ENCODE results near the gene ITPR1. TPM values are rescaled to one million over a fixed set of nuclear protein-coding genes. Genes with fewer than 3 reads are reported as not detected.

The ITPR1 gene
- total RNA-seq, 1 experiment from 2014 or later, result 8.7 TPM

GRCh38 chr3:4829031-4829394, 335.9 kb downstream of the ITPR1 start:
- ChIA-PET CTCF (no interaction called here), POLR2A (no interaction called here)
- TF ChIP-seq CTCF (IDR thresholded peaks at IDR 0.05), result no peak
- TF ChIP-seq REST (IDR thresholded peaks at IDR 0.05; ENCODE audit: insufficient read depth in 1 of 2, low read depth in 2 of 2, low read length in 1 of 2), result no peak
- TF ChIP-seq POLR2AphosphoS5 (IDR thresholded peaks at IDR 0.05; ENCODE audit: low read depth, low read length), result no peak
- TF ChIP-seq TCF7L2 (IDR thresholded peaks at IDR 0.05; ENCODE audit: low read depth, low read length), result no peak
- no peak for TF ChIP-seq SIN3A (IDR thresholded peaks at IDR 0.05; ENCODE audit: borderline replicate concordance, insufficient read depth, low read depth, low read length)
- H3K4me1 ChIP-seq (ENCODE audit: control insufficient read depth, insufficient read depth, low read length), result peaks cover 13% of the 10 kb centered on the region; the same call in 1 of the 2 replicates
- no peaks in the 10 kb centered on the region for H3K27me3 ChIP-seq (ENCODE audit: control insufficient read depth, insufficient read depth, low read length)
- ATAC-seq, result no peak
- no peaks in the 10 kb centered on the region; the same call in 1 of the 2 replicates for H3K36me3 ChIP-seq (ENCODE audit: control insufficient read depth, insufficient read depth, low read length)
- H3K4me3 ChIP-seq (ENCODE audit: low read depth in 2 of 2, low read length in 2 of 2), result no peak overlapping the region
- intact Hi-C loops (cut with micrococcal nuclease; ENCODE audit: unreplicated experiment), result no loop called here
- H3K9me3 ChIP-seq (ENCODE audit: control insufficient read depth, insufficient read depth, low read depth, low read length), result no peaks in the 10 kb centered on the region
- no peak overlapping the region for H3K27ac ChIP-seq (ENCODE audit: low read length)
- DNase-seq (ENCODE audit: low read depth, low spot score), result no peak
- in situ Hi-C loops (cut with HindIII; ENCODE audit: low pct_unique_long_range_greater_than_20kb, low sequenced_read_pairs), result no loop called here
- no TSS peak for BruUV-seq (replicated peaks)

GRCh38 chr3:4830586-4830914, 337.4 kb downstream of the ITPR1 start:
- H3K9me3 ChIP-seq (ENCODE audit: control insufficient read depth, insufficient read depth, low read depth, low read length), result no peaks in the 10 kb centered on the region
- TF ChIP-seq SIN3A (IDR thresholded peaks at IDR 0.05; ENCODE audit: borderline replicate concordance, insufficient read depth, low read depth, low read length) (no peak), TCF7L2 (IDR thresholded peaks at IDR 0.05; ENCODE audit: low read depth, low read length) (no peak), POLR2AphosphoS5 (IDR thresholded peaks at IDR 0.05; ENCODE audit: low read depth, low read length) (no peak), REST (IDR thresholded peaks at IDR 0.05; ENCODE audit: insufficient read depth in 1 of 2, low read depth in 2 of 2, low read length in 1 of 2) (no peak), CTCF (IDR thresholded peaks at IDR 0.05) (no peak)
- BruUV-seq (replicated peaks), result no TSS peak
- CTCF ChIA-PET, result interaction anchor here (0.6 kb wide), 1 partner anchor 468 kb away, joined by 3 read pairs; no protein-coding TSS in a partner anchor
- H3K4me3 ChIP-seq (ENCODE audit: low read depth in 2 of 2, low read length in 2 of 2), result no peak overlapping the region
- no peaks in the 10 kb centered on the region for H3K27me3 ChIP-seq (ENCODE audit: control insufficient read depth, insufficient read depth, low read length)
- DNase-seq (ENCODE audit: low read depth, low spot score) (no peak), ATAC-seq (no peak)
- POLR2A ChIA-PET, result interaction anchor here (0.6 kb wide), 1 partner anchor 36 kb away, joined by 3 read pairs; no protein-coding TSS in a partner anchor
- H3K27ac ChIP-seq (ENCODE audit: low read length), result peak overlapping the region; percentile 2; the same call in 1 of the 2 replicates
- intact Hi-C loops (cut with micrococcal nuclease; ENCODE audit: unreplicated experiment), result no loop called here
- H3K36me3 ChIP-seq (ENCODE audit: control insufficient read depth, insufficient read depth, low read length), result no peaks in the 10 kb centered on the region; the same call in 1 of the 2 replicates
- peaks cover 8% of the 10 kb centered on the region; the same call in 1 of the 2 replicates for H3K4me1 ChIP-seq (ENCODE audit: control insufficient read depth, insufficient read depth, low read length)
- in situ Hi-C loops (cut with HindIII; ENCODE audit: low pct_unique_long_range_greater_than_20kb, low sequenced_read_pairs), result no loop called here

All from Panc1 (cell line).